H1 (cell line): ENCODE data around the gene TXNRD3.

Experiments used
- ASH2L ChIP-seq: fragments of 200-600, 300-600 bp; sonication (generic); IDR thresholded peaks from one replicate; pipeline ENCODE4 v1.7.1; 2017; ENCODE audit warnings: low read length
- GABPA ChIP-seq: IDR thresholded peaks from 2 replicates; pipeline ENCODE4 v1.6.1; 2011; ENCODE audit warnings: mild to moderate bottlenecking, low read length, moderate library complexity, borderline replicate concordance; ENCODE audit not compliant: insufficient read depth
- MAX ChIP-seq: IDR thresholded peaks from 2 replicates; pipeline ENCODE4 v1.6.1; 2012; ENCODE audit warnings: inconsistent platforms
- POLR2A ChIP-seq, 2 experiments: IDR thresholded peaks; 1 replicate in 1 of 2; 2 replicates in 1 of 2; pipeline ENCODE4 v1.6.1; 2011; ENCODE audit warnings: low read depth in 2 of 2, low read length in 2 of 2, mild to moderate bottlenecking in 2 of 2; ENCODE audit errors: control extremely low read depth in 1 of 2
- SIN3A ChIP-seq, 2 experiments: IDR thresholded peaks in 1 of 2; conservative IDR thresholded peaks in 1 of 2; 2 replicates each; pipeline ENCODE4 v1.6.1; 2011 to 2012; ENCODE audit warnings: low read length in 2 of 2, improper control_type of control experiment in 1 of 2, low read depth in 1 of 2, mild to moderate bottlenecking in 1 of 2
- SP1 ChIP-seq: IDR thresholded peaks from 2 replicates; pipeline ENCODE4 v1.6.1; 2011; ENCODE audit warnings: low read depth, low read length
- SRF ChIP-seq: IDR thresholded peaks from 2 replicates; pipeline ENCODE4 v1.6.1; 2011; ENCODE audit warnings: mild to moderate bottlenecking, low read depth, low read length, moderate library complexity
- TF ChIP-seq, protein P1 (sequence below), 3 experiments: IDR thresholded peaks; 1 replicate in 2 of 3; 2 replicates in 1 of 3; pipeline versions ENCODE4 v1.5.1 to v1.6.1; 2011; ENCODE audit warnings: low read length in 3 of 3, mild to moderate bottlenecking in 3 of 3, inconsistent platforms in 2 of 3, low read depth in 1 of 3, moderate library complexity in 1 of 3; ENCODE audit not compliant: insufficient read depth in 1 of 3; ENCODE audit errors: control extremely low read depth in 1 of 3
- TF ChIP-seq, protein P2 (sequence below): IDR thresholded peaks from 2 replicates; pipeline ENCODE4 v1.6.1; 2011; ENCODE audit warnings: low read length, improper control_type of control experiment

DNA sequence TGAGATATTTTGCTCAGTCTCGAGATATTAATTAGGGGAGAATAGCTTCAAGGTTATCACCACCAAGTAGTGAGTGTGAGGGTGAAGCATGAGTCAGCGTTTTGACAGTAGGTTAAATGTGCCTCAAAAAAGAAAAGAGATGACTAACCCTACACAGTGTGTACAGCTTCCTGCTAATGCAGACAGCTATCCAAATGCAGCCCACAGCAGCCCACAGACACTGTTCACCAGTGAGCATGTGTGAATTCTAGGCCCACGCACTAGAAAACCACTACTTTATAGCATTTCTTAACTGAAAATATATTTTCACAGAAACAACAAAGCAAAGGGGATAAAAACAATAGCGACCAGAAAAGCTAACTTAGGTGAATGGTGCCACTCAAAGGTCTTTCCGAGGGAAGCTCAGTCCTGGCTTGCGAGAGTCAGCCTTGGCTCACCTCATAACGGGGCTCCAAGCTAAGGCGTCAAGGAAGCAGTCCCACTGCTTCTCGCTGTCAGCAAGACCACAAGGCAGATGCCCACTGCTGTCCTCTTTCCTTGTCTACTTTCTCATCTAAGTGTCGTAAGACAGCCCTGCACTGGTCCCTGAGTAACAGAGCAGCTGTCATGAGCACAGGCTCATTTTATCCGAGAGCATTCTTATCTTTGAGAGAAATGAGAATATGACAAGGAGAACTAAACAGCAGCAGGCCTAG lies 47.6 kb downstream of the TXNRD3 start:
- TF ChIP-seq, protein P1, sequence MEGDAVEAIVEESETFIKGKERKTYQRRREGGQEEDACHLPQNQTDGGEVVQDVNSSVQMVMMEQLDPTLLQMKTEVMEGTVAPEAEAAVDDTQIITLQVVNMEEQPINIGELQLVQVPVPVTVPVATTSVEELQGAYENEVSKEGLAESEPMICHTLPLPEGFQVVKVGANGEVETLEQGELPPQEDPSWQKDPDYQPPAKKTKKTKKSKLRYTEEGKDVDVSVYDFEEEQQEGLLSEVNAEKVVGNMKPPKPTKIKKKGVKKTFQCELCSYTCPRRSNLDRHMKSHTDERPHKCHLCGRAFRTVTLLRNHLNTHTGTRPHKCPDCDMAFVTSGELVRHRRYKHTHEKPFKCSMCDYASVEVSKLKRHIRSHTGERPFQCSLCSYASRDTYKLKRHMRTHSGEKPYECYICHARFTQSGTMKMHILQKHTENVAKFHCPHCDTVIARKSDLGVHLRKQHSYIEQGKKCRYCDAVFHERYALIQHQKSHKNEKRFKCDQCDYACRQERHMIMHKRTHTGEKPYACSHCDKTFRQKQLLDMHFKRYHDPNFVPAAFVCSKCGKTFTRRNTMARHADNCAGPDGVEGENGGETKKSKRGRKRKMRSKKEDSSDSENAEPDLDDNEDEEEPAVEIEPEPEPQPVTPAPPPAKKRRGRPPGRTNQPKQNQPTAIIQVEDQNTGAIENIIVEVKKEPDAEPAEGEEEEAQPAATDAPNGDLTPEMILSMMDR (IDR thresholded peaks at IDR 0.05; ENCODE audit: control extremely low read depth in 1 of 3, insufficient read depth in 1 of 3, low read depth in 1 of 3, low read length in 3 of 3): no peak
- no peak for TF ChIP-seq MAX
- TF ChIP-seq POLR2A (IDR thresholded peaks at IDR 0.05; ENCODE audit: control extremely low read depth in 1 of 2, low read depth in 2 of 2, low read length in 2 of 2): no peak
- TF ChIP-seq SP1: no peak
- no peak for TF ChIP-seq ASH2L
- TF ChIP-seq GABPA: no peak
- TF ChIP-seq SIN3A (conservative IDR thresholded peaks at IDR 0.05 in 1 of 2, IDR thresholded peaks at IDR 0.05 in 1 of 2; ENCODE audit: low read depth in 1 of 2, low read length in 2 of 2): no peak
- TF ChIP-seq, protein P2, sequence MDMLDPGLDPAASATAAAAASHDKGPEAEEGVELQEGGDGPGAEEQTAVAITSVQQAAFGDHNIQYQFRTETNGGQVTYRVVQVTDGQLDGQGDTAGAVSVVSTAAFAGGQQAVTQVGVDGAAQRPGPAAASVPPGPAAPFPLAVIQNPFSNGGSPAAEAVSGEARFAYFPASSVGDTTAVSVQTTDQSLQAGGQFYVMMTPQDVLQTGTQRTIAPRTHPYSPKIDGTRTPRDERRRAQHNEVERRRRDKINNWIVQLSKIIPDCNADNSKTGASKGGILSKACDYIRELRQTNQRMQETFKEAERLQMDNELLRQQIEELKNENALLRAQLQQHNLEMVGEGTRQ: no peak
- no peak for TF ChIP-seq SRF
